AG20443 (cell line): ENCODE data around the gene TEDC2.
"Not testable (repeated sequence)": the region's sequence is repeated elsewhere in the genome, so short reads cannot be mapped to it uniquely, and the experiment has no call there.

Source experiments
- DNase-seq: peaks from one replicate; pipeline ENCODE4 v3.0.0; 2012; ENCODE audit warnings: low spot score, mixed read lengths

TEDC2 gene, protein sequence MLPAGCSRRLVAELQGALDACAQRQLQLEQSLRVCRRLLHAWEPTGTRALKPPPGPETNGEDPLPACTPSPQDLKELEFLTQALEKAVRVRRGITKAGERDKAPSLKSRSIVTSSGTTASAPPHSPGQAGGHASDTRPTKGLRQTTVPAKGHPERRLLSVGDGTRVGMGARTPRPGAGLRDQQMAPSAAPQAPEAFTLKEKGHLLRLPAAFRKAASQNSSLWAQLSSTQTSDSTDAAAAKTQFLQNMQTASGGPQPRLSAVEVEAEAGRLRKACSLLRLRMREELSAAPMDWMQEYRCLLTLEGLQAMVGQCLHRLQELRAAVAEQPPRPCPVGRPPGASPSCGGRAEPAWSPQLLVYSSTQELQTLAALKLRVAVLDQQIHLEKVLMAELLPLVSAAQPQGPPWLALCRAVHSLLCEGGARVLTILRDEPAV

DNA sequence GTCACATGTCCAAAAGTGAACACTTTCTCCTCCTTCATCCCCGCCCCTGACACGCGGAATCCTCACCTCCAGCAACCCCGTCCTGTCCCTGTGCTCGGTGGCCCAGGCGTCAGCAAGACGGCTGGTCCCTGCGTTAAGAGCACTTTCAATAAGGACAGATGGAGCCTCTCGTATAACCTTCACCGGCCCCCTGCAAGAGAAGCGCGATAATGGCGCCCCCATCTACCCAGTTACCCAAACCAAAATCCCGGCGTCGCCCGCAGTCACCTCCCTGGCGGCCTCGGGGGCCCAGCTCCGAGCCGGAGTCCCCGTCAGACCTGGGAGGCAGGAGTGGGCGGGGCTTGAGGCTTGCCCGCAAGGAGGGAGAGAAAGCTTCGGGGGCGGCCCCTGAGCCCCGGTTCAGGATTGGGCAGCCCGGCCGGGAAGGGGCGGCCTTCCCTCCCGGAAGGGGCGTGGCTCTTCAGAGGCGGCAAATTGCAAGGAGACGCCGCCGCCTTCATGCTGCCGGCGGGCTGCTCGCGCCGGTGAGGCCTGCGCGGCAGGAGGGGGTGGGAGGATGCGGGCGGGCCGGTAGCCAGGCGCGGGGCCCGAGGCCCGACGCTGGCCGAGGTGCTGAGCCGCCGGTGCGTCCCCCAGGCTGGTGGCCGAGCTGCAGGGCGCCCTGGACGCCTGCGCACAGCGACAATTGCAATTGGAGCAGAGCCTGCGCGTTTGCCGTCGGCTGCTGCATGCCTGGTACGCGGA is at the start of gene TEDC2:
TSS of gene TEDC2 (plus strand) at position 463 of the 744 bp plus-strand sequence. CDS start at position 499, 36 bp downstream.
- DNase-seq: peak; percentile 100

DNA sequence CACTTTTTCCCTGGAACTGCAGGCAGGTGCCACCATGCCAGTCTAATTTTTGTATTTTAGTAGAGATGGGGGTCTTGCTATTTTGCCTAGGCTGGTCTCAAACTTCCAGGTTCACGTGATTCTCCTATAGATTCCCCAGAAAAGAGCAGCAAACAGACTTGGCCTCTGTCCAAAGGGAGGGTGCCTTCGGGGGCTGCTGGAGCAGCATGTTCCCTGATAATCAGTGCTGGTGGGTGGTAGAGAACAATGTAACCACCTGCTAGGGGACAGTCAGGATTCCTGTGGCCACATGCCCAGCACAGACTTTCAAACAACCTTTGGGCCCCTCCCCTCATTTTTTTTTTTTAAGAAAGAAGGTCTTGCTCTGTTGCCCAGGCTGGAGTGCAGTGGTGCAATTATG is 44.8 kb upstream of the TEDC2 start:
- no peak for DNase-seq

DNA sequence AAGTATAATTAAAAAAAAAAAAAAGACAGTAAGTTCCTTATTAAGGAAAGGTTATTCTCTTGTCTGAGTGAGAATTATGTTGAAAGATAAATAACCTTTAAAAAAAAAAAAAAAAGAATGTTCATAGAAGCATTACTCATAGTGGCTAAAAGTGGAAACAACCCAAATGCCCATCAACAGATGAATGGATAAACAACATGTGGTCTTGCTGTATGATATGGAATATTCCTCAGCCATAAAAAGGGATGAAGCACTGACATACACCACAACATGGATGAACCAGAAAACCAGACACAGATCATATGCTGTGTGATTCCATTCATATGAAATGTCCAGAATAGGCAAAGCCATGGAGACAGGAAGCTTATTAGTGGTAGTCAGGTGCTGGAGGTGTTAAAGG is 39.9 kb upstream of the TEDC2 start:
- DNase-seq: no peak

DNA sequence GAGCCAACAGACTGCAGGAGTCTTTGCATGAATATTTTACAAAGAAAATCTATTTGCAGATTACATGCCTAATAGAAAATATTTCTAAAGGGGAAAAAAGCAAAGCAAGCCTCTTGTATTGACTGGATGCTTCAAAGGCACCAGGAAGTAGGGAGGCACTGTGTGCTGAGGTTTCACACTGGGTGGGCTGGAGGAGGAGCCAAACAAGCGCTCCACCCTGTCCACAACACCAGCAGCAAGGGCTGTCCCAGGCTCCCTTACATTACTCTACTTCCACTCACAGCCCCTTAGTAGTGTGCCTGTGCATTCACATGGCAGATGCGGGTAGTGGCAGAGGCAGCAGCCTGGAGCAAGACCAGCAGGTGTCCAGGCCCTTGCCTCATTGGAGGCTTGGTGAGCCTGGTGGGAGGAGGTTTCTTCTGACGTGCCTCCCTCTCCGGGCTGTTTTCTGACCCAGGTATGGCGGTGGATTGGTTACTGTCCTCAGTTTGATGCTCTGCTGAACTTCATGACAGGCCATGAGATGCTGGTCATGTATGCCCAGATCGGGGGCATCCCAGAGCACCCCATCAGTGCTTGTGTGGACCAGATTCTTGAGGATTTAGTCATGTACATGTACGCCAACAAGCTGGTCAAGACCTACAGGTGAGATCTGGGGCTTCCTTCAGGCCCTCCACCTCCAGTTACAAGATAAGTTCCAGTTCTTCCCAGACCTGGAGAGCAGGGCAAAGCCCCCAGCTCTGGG is 37.6 kb upstream of the TEDC2 start:
- DNase-seq: no peak

DNA sequence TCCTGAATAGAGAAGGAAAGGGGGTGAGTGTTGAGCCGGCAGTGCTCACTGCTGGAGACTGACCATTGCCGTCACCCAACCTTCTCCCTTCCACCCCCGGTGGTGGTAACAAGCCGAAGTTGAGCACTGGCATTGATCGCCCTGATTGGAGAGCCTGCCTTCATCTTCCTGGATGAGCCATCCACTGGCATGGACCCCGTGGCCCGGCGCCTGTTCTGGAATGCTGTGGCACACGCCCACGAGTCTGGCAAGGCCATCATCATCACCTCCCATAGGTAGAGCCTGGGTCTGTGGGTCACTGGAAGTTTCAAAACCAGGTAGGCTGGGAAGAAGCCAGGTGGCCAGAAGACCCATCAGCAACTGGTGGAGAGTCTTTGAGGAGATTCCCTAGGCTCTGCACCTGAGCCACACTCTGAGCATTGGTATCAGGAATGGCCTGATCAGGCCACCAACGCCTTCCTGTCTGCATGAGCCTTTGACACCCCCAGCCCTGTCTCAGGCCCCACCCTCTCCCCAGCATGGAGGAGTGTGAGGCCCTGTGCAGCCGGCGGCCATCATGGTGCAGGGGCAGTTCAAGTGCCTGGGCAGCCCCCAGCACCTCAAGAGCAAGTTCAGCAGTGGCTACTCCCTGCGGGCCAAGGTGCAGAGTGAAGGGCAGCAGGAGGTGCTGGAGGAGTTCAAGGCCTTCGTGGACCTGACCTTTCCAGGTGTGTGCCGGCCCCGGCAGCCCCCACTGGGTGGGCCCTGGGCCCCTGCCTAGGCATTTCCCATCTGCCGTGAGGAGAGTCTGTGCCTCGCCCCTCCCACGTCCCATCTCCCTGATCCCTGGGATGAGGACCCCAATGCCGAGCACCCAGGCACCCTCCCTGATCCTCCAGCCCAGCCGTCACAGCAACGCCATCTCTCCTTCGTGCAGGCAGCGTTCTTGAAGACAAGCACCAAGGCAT is 35.6 kb upstream of the TEDC2 start:
- DNase-seq: no peak

DNA sequence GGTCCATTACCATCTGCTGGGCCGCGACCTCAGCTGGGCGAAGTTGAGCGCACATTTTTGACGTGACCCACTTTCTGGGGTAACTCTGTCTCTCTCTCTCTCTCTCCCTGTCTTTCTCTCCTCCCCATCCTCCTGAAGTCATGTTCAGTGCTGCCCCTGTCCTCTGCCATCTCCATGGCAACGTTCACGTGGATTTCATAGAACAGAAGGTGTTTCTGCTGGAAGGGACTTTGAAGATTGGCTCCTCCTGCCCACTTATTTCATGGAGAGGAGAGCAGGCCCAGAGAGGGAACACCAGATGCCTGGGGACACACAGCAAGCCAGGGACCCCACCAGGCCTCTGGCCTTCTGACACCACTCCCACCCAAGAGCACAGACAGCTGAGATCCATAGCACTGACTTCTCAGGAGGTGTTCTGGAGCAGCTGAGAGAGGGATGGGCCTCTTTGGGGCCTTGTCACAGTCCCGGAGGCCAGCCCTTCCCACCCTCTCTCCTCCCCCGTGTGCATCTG is 34.8 kb upstream of the TEDC2 start:
- DNase-seq: no peak

DNA sequence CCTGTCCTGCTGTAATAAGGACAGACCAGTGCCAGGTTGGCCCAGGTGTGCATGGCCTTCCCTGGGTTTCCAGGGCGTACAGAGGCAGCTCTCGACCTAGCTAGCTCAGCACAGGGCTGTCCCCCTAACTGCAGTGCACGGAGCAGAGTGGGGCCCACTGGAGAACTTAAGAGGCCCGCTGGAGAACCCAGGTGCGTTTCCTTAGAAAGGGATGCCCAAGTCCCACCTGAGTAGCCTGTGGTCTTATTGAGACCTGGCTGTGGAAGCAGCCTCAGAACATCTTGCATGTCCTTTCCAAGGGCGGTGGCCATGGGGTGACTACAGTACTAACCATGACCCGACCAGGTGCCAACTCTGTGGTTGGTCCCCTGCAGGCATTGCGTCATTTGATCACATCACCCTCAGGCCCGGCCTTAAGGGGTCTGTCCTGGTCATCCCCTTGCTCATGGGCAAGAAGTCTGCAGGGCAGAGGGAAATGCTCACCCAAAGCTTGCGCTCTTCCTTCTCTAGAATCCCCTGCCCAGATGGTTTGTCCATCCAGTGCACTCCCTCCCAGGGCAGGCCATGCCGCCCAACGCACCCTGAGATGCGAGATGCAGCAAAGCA is 34.0 kb upstream of the TEDC2 start:
- no peak for DNase-seq

DNA sequence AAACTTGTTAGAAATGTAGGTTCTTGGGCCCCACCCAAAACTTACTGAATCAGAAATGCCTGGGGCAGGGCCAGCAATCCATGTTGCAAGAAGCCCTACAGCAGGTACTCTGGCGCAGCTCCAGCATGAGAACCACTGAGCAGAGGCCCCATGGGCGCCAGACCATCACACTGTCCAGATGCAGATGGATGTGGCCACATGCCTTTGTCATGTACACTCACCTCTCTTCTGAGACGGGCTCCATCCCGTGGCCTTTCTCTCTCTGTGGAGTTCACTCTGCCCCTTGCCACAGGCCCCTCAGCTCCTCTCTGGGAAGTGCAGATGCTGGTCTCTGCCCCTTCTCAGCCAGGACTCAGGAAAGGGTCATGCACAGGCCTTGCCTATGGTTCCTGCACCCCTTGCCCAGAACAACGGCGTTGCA is 33.0 kb upstream of the TEDC2 start:
- no peak for DNase-seq

DNA sequence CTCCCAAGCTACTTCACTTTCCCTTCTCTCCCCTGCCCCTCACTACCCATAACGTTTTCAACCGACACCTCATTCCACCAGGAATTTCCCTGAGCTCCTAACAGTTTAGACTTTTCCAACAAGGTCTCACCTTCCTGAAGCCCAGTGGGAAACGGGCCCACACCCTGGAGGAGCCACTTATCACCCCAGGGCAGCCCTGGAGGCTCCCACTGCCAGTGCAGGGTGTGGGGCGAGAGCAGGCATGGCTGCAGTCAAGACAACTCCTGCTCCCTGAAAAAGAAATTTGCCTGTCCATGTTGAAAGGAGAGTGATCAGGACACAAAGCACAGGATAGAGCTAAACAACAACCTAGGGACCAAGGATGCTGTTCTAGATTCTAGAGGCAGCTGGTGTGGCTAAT is 32.4 kb upstream of the TEDC2 start:
- DNase-seq: no peak

DNA sequence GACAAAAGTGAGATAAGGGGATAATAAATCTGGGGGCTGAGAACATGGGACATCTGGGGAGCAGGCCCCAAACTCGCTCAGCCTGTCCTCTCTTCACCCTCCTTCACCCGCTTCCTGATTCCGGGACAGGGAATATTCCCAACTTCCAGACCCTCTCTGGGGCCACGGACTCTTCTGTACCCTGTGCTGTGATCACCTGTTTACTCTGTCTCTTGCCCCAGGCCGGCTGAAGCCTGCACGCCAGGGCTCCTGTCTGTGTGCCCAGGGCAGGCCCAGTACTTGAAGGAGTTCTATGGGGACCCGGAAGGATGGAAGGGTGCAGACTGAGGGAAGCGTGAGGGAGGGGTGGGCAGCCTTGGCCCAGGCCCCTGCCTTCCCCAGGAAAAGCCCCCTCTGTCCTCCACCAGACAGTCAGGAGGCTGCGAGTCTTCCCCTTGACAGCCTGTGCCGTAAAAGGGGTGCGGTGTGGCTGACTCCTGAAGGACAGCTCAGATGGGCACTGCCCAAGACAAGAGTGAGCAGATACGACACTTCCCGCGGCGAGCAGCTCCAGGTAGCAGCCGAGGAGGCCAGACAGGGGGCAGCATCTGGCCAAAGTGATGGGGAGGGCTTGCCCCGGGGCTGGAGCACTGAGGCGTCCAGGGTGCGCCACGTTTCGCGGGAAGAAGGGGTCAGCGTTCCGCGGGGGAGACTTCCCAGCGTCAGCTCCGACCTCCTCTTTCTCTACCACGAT is 31.7 kb upstream of the TEDC2 start:
- DNase-seq: peak; percentile 50

DNA sequence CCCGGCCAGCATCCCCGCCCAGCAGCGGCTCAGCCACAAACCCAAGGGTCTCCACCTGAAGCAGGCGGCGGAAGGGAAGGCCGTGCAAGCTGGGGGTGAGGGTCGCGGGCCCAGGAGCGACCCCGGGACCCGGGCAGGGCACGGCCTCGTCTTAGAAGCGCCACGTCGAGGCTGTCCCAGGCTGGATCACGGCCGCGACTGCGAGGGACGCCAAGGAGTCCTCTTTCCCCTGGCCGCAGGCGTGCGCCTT is 31.2 kb upstream of the TEDC2 start:
- no peak for DNase-seq

DNA sequence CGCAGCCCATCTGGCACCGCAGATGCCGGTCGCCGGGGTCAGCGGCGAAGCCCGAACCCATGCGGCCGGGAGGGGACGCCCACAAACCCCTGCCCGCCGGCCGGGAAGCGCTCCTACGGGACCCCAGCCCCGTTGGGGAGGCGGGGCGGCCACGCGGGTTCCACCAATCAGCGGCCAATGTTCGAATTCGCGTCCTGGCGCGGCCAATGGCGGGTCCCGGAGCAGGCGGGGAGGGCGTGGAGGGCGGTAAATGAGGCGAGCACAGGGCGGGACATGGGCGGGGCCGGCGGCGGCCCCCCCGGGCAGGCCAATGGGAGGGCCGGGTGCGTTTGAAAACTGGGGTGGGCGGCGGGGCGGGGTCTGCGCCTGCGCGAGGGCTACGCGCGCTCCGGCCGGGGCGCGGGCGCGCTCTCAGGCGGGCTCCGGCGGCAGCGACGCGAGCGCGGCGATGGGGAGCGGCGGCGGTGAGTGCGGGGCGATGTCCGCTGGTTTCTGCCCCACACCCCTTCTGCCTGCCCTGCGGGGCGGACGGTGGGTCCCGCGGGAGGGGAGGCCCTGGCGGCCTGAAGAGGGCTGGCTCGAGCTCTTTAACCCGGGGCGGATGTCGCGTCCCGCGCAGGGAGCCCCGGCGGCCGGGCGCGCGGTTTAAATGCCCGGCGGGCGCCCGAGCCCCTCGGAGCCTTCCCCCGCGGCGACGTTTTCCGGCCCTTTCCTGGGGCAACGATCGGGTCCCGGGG is 30.7 kb upstream of the TEDC2 start, which contains the start of gene CCNF:
TSS of gene CCNF (plus strand) at position 414 of the 737 bp plus-strand sequence. CDS start at position 449, 35 bp downstream.
- DNase-seq: peak; percentile 100

DNA sequence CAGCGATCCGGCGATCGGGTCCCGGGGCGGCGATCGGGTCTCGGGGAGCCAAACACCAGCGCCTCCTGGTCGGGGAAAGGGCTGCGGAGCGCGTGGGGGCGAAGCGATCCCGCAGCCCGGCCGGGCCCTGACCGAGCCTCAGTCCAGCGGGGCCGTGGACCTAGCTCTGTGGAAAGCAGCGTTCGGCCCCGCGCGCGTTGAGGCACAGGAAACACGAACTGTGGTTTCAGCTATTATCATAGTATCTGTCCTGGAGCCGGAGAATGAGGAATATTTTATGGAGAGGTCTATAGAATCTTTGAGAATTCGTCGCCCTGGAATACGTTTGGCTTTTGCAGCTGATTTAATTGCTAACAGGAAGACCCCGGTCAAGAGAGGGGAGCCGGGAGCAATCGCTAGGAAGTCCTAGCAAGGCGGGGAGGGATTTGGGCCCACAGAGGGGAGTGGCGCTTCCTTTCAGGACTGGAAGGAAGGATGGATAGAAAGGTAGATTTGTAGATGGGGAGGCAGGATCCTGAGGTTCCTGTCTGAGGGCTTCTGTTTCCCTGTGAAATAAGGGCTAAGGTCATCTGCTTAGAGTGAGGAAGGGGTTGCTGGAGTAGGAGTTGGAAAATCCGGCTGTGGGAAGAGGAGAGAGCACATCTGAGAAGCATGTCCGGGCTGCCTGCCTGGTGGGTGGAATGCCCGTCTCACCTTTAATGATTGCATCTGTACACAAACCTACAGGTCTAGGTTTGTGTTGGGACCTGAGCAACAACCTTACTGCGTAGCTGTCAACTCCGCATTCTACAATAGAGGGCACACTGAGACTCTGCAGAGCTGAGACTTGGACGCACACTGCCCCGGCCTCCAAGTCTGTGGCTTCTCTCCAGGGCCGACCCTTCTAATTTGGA is 29.9 kb upstream of the TEDC2 start:
- no peak for DNase-seq

DNA sequence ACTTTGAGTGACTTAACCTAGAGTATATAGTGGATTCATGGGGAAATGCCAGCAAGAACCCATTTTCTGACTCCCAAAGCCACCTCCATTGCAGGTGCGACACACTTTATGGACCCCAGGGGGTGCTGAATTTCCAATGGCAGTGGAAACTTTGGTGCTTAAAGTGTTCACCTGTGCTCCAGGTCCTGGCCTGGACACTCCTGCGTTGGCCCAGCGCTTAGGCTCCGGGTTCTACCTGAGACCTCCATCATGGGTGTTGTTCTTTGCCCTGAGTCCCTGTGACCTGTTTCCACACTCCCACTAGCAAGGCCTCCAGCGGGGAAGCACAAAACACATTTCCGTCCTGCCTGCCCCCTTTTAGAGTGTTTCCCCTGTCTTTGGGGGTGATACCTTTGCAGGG is 27.6 kb upstream of the TEDC2 start:
- no peak for DNase-seq

DNA sequence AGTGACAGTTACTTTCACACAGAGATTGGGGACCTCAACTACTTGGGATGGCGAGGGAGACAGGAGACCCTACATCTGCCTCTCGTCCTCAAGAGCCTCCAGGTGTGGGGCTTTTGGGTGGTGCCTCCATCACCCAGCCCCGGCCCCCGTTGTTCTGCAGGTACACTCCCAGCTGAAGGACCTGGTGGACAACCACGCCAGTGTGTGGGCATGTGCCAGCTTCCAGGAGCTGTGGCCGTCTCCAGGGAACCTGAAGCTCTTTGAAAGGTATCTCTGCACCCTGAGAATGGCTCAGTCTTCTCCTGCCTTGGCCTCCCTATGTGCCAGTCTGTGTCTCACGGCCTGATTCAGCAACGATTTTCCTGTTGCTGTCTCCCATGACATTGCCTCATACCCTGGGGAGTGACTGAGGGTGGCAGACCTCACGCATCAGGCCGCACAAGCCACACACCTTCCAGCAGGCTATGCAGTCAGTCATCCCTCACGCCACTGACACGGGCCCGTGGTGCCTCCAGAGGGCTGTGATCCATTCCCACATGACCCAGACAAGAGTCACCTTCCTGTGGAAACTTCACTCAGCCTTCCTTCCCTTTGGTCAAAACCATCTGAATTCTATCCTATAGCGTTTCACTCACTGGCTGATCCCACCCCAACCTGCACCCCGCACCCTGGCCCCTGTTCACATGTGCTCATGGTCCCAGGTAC is 27.0 kb upstream of the TEDC2 start:
- no peak for DNase-seq

DNA sequence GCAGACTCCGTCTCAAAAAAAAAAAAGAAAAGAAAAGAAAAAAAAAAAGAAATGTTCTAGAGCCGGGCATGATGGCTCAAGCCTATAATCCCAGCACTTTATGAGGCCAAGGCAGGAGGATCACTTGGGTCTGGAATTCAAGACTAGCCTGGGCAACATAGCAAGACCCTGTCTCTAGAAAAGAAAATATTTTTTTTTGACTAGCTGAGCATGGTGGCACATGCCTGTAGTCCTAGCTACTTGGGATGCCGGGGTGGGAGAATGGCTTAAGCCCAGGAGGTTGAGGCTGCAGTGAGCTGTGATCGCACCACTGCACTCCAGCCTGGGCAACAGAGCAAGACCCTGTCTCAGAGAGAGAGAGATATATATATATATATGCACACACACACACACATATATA is 24.7 kb upstream of the TEDC2 start:
- not testable (repeated sequence) for DNase-seq

DNA sequence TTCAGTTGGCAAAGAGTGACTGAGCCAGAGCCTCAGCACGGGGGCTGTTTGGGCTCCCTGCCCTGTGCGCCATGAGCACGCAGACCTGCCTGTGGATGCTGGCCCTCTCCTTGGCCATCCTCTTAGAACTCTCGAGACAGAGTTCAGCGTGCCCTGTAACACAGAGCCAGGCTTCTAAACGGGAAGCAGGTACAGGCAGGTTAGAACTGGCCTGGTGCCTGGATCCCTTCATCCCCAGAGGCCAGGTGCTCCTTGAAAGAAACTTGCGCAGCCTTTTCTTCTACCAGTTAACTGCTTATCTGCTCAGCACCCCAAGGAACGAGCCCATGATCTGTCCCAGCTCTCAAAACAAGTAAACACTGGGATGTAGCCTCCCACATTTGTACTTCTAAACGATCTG is 23.8 kb upstream of the TEDC2 start:
- no peak for DNase-seq
